Astrocyte (in vitro differentiated cells and primary cell): ENCODE measurements around the gene FCHO2. TPM values are rescaled to one million over a fixed set of nuclear protein-coding genes. Genes with fewer than 3 reads are reported as not detected.

Experiments used
- DNase-seq: peaks from one replicate; pipeline ENCODE4 v3.0.0-alpha.2; 2010; ENCODE audit warnings: low read depth
- FAIRE-seq: peaks from 2 replicates; lab custom pipeline; 2011; peaks lifted over from hg19 to GRCh38; lab: Jason Lieb, UNC
- H2AFZ ChIP-seq: 2 replicates; pipeline ENCODE4 v1.6.0; 2012; ENCODE audit warnings: low read depth, low read length, inconsistent platforms
- H3K27ac ChIP-seq: 2 replicates; pipeline ENCODE4 v1.5.1; 2011; ENCODE audit warnings: low read depth, low read length, inconsistent platforms
- H3K27me3 ChIP-seq: 2 replicates; pipeline ENCODE4 v1.6.0; 2011; ENCODE audit warnings: low read length, inconsistent platforms; ENCODE audit not compliant: insufficient read depth
- H3K36me3 ChIP-seq: 2 replicates; pipeline ENCODE4 v1.5.1; 2011; ENCODE audit warnings: low read length, inconsistent platforms; ENCODE audit not compliant: insufficient read depth
- H3K4me1 ChIP-seq: 2 replicates; pipeline ENCODE4 v1.5.1; 2011; ENCODE audit warnings: low read length, inconsistent platforms; ENCODE audit not compliant: insufficient read depth
- H3K4me2 ChIP-seq: 2 replicates; pipeline ENCODE4 v1.6.0; 2012; ENCODE audit warnings: low read length, inconsistent platforms
- H3K4me3 ChIP-seq: 2 replicates; pipeline ENCODE4 v1.5.1; 2011; ENCODE audit warnings: low read depth, mild to moderate bottlenecking, low read length, inconsistent platforms; ENCODE audit not compliant: insufficient read depth
- H3K79me2 ChIP-seq: 2 replicates; pipeline ENCODE4 v1.6.0; 2012; ENCODE audit warnings: mild to moderate bottlenecking, low read length, inconsistent platforms; ENCODE audit not compliant: insufficient read depth
- H3K9ac ChIP-seq: 2 replicates; pipeline ENCODE4 v1.6.0; 2012; ENCODE audit warnings: mild to moderate bottlenecking, low read length, inconsistent platforms
- H3K9me3 ChIP-seq: 2 replicates; pipeline ENCODE4 v1.5.1; 2012; ENCODE audit warnings: low read depth, mild to moderate bottlenecking, low read length, inconsistent platforms; ENCODE audit not compliant: insufficient read depth
- H4K20me1 ChIP-seq: 2 replicates; pipeline ENCODE4 v1.6.0; 2012; ENCODE audit warnings: low read length, inconsistent platforms; ENCODE audit not compliant: insufficient read depth
- H3K27ac Mint-ChIP-seq: one replicate; pipeline ENCODE4 v1.8.0; 2021; ENCODE audit warnings: mild to moderate bottlenecking, mixed read lengths; ENCODE audit not compliant: unreplicated experiment
- H3K27me3 Mint-ChIP-seq: one replicate; pipeline ENCODE4 v1.8.0; 2021; ENCODE audit warnings: low read depth, mixed read lengths; ENCODE audit not compliant: unreplicated experiment
- H3K36me3 Mint-ChIP-seq: one replicate; pipeline ENCODE4 v1.8.0; 2021; ENCODE audit warnings: low read depth, mixed read lengths; ENCODE audit not compliant: unreplicated experiment
- H3K4me1 Mint-ChIP-seq: one replicate; pipeline ENCODE4 v1.8.0; 2021; ENCODE audit warnings: low read depth, mixed read lengths; ENCODE audit not compliant: unreplicated experiment
- H3K4me3 Mint-ChIP-seq: one replicate; pipeline ENCODE4 v1.8.0; 2021; ENCODE audit warnings: mild to moderate bottlenecking, moderate library complexity, mixed read lengths; ENCODE audit not compliant: unreplicated experiment
- H3K9me3 Mint-ChIP-seq: one replicate; pipeline ENCODE4 v1.8.0; 2021; ENCODE audit warnings: mild to moderate bottlenecking, mixed read lengths; ENCODE audit not compliant: unreplicated experiment
- CTCF ChIP-seq: IDR thresholded peaks from 2 replicates; pipeline ENCODE4 v1.5.1; 2011; ENCODE audit warnings: low read depth, mild to moderate bottlenecking, inconsistent platforms, low read length, moderate library complexity; ENCODE audit not compliant: insufficient read depth
- EZH2 ChIP-seq: IDR thresholded peaks from 2 replicates; pipeline ENCODE4 v1.6.1; 2012; ENCODE audit warnings: mild to moderate bottlenecking, low read length, inconsistent platforms; ENCODE audit not compliant: insufficient read depth
- total RNA-seq: library from RNA; stranded (reverse); gene quantifications from 2 replicates; pipeline ENCODE4 v1.2.1, GENCODE V29; 2021

The FCHO2 gene
- total RNA-seq, 1 donor from 2014 or later: 20.7 TPM

- DNase-seq: peak; percentile 97
- H3K27ac ChIP-seq: peak overlapping the region; percentile 49
- no peaks in the 10 kb centered on the region for H3K36me3 ChIP-seq
- peak overlapping the region; percentile 20 for H3K9ac ChIP-seq
- no peak overlapping the region for H3K4me3 Mint-ChIP-seq
- peaks cover 5% of the 10 kb centered on the region for H3K27me3 ChIP-seq
- peaks cover 2% of the 10 kb centered on the region for H3K9me3 Mint-ChIP-seq
- peaks cover 21% of the 10 kb centered on the region for H3K4me1 Mint-ChIP-seq
- H3K27ac Mint-ChIP-seq: no peak overlapping the region
- peaks cover 24% of the 10 kb centered on the region for H3K4me1 ChIP-seq
- H4K20me1 ChIP-seq: no peaks in the 10 kb centered on the region
- no peaks in the 10 kb centered on the region for H3K79me2 ChIP-seq
- peaks cover 24% of the 10 kb centered on the region for H3K27me3 Mint-ChIP-seq
- H2AFZ ChIP-seq: no peak overlapping the region
- peak overlapping the region; percentile 59 for H3K4me2 ChIP-seq
- no peak for FAIRE-seq
- TF ChIP-seq CTCF (no peak), EZH2 (no peak)
- H3K9me3 ChIP-seq: no peaks in the 10 kb centered on the region
- no peak overlapping the region for H3K4me3 ChIP-seq
- no peaks in the 10 kb centered on the region for H3K36me3 Mint-ChIP-seq
Observed at GRCh38 chr5:73115399-73116051, 159.7 kb downstream of the FCHO2 start.

GRCh38 chr5:73116506-73116905, 160.7 kb downstream of the FCHO2 start:
- Histone ChIP-seq H4K20me1 (no peaks in the 10 kb centered on the region), H3K27me3 (peaks cover 5% of the 10 kb centered on the region), H3K4me3 (no peak overlapping the region), H3K4me2 (peak overlapping the region; percentile 59), H2AFZ (no peak overlapping the region), H3K9me3 (no peaks in the 10 kb centered on the region), H3K4me1 (peaks cover 31% of the 10 kb centered on the region), H3K9ac (no peak overlapping the region), H3K27ac (no peak overlapping the region), H3K36me3 (no peaks in the 10 kb centered on the region), H3K79me2 (no peaks in the 10 kb centered on the region)
- Mint-ChIP-seq H3K27me3 (peaks cover 31% of the 10 kb centered on the region), H3K27ac (peak overlapping the region; percentile 55), H3K9me3 (peaks cover 2% of the 10 kb centered on the region), H3K36me3 (no peaks in the 10 kb centered on the region), H3K4me3 (no peak overlapping the region), H3K4me1 (peaks cover 23% of the 10 kb centered on the region)
- FAIRE-seq (no peak), DNase-seq (no peak)
- TF ChIP-seq EZH2 (no peak), CTCF (no peak)

GRCh38 chr5:73117088-73117740, 161.4 kb downstream of the FCHO2 start:
- H3K36me3 Mint-ChIP-seq: no peaks in the 10 kb centered on the region
- peaks cover 2% of the 10 kb centered on the region for H3K9me3 Mint-ChIP-seq
- no peak overlapping the region for H3K4me2 ChIP-seq
- no peak overlapping the region for H3K4me3 ChIP-seq
- no peaks in the 10 kb centered on the region for H4K20me1 ChIP-seq
- no peak overlapping the region for H3K27ac ChIP-seq
- H2AFZ ChIP-seq: no peak overlapping the region
- H3K4me1 ChIP-seq: peaks cover 31% of the 10 kb centered on the region
- H3K27me3 Mint-ChIP-seq: peaks cover 35% of the 10 kb centered on the region
- H3K9me3 ChIP-seq: no peaks in the 10 kb centered on the region
- no peaks in the 10 kb centered on the region for H3K36me3 ChIP-seq
- no peak for DNase-seq
- no peak for FAIRE-seq
- no peaks in the 10 kb centered on the region for H3K79me2 ChIP-seq
- no peak overlapping the region for H3K27ac Mint-ChIP-seq
- peaks cover 5% of the 10 kb centered on the region for H3K27me3 ChIP-seq
- H3K9ac ChIP-seq: no peak overlapping the region
- TF ChIP-seq CTCF (no peak), EZH2 (no peak)
- H3K4me3 Mint-ChIP-seq: no peak overlapping the region
- H3K4me1 Mint-ChIP-seq: peaks cover 23% of the 10 kb centered on the region
